GM21447 (cell line): ENCODE results near the gene TMEM52B.

Experiments
- ATAC-seq: cut with Tn5 transposase; IDR thresholded peaks from one replicate; pipeline ENCODE4 v1.9.1; 2021; ENCODE audit not compliant: unreplicated experiment

The TMEM52B gene

DNA sequence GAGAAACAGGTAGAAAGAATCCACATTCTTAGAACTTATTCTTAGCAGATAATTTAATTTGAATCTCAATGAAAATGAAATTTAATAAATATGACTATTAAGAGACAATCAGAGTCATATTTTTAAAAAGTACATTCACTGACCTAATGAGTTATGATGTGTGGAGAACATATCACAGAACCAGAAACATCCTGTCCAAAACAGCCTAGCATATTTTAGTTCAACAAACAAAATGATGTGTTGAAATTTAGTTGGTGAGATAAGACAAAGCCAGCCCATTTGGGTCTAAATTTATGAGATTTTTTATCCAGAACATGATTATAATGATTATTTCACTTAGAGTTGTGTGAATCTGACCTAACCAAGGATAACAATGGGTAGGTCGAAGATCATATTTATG is 59.7 kb downstream of the TMEM52B start:
- ATAC-seq = no peak

DNA sequence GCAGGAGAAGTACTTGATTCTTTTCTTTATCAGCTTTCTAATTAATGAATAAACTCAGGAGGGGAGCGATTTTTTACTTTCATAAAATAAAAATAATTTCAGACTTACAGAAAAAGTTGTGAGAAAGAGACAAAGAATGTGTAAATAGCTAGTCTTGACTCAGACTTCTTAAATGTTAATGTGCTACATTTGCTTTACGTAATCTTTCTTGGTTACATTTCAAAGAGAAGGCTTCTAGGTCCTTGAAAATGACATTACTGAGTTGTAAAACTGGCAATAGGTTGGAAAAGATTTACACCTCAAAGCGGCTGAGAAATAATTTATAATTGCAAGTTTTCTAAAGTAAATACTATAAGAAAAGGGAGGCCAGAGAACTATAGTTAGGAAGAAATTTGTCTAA is 62.5 kb downstream of the TMEM52B start:
- no peak for ATAC-seq
